Measurements from ENCODE around the gene TMEM86B. TPM values are rescaled to one million over a fixed set of nuclear protein-coding genes. Genes with fewer than 3 reads are reported as not detected.
"Not testable (repeated sequence)": the region's sequence is repeated elsewhere in the genome, so short reads cannot be mapped to it uniquely, and the experiment has no call there.

The TMEM86B gene
- total RNA-seq, 1 donor from 2014 or later, result 1.6 TPM

GRCh38 chr19:55223291-55224037 is 5.1 kb downstream of the TMEM86B start:
- DNase-seq (ENCODE audit: low spot score), result no peak

- DNase-seq (ENCODE audit: low spot score), result no peak
Observed at GRCh38 chr19:55220525-55220924, 8.0 kb downstream of the TMEM86B start.

DNA sequence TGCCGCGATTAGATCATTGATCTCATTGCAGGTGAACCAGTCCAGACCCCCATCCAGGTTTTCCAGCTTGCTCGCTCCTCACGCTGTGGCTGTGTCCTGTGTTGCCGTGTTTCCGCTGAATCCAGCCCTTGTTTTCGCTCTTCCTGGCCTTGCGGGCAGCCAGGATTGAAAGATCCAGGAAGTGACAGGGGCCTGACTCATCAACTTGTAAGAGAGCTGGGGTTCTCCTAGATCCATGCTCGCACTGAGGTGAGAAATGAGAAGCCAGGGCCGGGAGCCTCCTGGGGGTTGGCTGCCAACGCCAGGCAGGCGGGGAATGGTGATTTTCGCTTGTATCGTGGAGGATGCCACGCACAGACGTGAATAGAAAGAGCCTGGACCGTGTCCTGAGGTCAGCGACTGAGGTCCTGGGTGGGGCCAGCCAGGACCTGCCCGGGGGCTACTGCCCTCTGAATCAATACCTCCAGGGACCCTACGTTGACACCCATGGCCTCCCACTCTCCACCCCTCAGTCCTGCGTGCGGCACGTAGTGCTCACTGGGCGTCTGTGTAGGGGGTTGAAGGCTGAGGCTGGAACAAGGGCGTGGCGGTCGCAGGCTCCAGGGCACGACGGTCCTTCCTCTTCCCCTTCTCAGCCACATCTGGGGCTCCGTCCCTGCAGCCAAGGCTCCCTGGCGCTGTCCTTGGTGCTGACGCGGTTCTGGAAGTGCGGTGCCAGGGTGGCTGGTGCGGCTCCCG is 11.9 kb downstream of the TMEM86B start:
- DNase-seq (ENCODE audit: low spot score), result no peak

DNA sequence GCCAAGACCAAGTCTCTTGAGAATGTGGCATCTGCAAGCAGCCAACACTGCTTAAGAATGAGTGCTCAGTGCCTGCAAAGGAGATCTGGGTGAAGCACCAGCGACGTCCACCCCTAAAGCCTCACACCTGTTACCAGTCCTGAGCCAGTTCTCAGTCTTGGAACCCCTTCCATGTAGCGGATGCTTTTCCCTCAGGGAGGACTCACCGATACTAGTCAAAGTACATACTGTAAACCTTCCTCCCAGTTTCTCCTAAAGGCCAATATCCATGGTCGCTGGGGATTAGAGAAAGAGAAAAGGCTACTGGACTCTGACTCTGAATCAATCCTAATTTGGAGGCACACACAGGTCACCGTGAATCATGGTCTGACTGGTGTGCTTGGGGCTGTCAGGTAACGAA is 15.0 kb downstream of the TMEM86B start:
- DNase-seq (ENCODE audit: low spot score), result no peak

DNA sequence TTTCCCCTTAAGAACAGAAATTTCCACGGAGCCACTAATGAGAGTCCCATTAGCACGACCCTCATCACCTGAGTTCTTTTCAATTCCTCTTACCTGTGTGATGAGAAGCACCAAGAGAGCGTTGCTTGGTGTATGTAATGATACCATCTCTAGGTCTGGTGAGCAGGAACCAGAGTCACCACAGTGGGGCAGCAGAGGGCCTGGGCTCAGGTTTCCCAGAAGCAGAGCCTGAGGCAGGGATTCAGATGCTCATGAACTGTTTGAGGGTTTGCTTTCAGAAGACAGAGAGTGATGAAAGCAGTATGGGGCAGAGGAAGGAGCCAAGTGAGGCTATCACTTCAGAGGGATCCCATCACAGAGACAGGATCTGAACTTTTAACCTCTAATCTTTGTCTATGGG is 16.1 kb downstream of the TMEM86B start:
- no peak for DNase-seq (ENCODE audit: low spot score)

GRCh38 chr19:55209693-55210472 is 18.7 kb downstream of the TMEM86B start:
- DNase-seq (ENCODE audit: low spot score), result no peak

DNA sequence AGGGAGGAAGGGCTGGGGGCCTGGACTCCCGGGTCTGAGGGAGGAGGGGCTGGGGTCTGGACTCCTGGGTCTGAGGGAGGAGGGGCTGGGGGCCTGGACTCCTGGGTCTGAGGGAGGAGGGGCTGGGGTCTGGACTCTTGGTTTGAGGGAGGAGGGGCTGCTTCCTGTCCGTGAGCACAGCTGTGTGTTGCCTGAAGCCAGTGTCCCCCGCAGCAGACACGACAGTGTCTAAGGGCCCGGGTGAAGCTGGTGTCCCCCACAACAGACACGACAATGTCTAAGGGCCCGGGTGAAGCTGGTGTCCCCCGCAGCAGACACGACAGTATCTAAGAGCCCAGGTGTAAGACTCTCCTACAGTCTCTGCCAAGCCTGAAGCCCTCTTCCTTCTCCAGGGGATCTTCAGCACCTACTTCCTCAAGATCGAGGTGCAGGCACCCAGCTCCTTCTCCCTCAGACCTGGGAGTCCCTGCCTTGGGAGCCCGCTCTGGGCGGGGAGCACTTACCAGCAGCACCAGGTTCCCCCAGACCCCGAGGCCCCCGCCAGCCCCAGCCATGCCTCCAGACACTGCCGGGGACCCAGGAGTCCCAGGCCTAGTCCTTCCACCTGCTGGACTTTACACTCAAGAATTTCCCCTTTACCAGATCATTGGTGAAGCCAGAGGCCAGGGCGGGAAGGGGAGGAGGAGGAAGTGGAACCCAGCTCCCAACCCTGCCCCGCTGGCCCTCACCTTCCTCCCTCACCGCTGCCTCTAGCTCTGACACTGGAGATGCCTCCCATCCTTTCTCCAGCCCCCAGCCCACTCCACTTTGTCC is 19.5 kb downstream of the TMEM86B start, which contains the start of gene PTPRH:
Gene PTPRH (minus strand): TSS at position 622 of the 813 bp plus-strand sequence. CDS start 68 bp downstream, at position 554.
- DNase-seq (ENCODE audit: low spot score), result no peak

- peak; percentile 92 for DNase-seq (ENCODE audit: low spot score)
Observed at GRCh38 chr19:55206664-55207500, 21.7 kb downstream of the TMEM86B start.

- DNase-seq (ENCODE audit: low spot score), result not testable (repeated sequence)
Observed at GRCh38 chr19:55202199-55202598, 26.4 kb downstream of the TMEM86B start.

GRCh38 chr19:55199620-55200204 is 28.9 kb downstream of the TMEM86B start:
- DNase-seq (ENCODE audit: low spot score), result no peak

GRCh38 chr19:55198651-55199050 is 29.9 kb downstream of the TMEM86B start:
- DNase-seq (ENCODE audit: low spot score), result no peak

DNA sequence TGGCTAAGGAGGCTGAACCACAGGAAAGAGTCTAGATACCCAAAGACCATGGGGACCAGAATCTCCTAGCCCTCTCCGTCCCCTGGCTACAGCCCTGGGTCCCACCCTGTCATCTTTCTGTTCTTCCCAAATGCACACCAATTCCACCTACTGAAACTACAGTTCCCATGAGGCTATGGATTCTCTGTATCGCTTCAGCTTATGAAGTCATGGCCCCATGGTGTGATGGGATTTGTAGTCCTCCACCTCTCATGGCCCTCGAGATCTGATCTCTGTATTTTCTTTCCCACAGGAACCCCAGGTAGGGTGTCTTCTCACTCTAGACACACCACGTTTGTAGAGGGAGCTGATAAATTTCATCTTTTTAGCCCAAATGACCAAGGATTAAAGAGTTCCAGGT is 31.0 kb downstream of the TMEM86B start:
- DNase-seq (ENCODE audit: low spot score), result no peak

- no peak for DNase-seq (ENCODE audit: low spot score)
Observed at GRCh38 chr19:55196803-55197202, 31.8 kb downstream of the TMEM86B start.

- no peak for DNase-seq (ENCODE audit: low spot score)
Observed at GRCh38 chr19:55193481-55193880, 35.1 kb downstream of the TMEM86B start.

DNA sequence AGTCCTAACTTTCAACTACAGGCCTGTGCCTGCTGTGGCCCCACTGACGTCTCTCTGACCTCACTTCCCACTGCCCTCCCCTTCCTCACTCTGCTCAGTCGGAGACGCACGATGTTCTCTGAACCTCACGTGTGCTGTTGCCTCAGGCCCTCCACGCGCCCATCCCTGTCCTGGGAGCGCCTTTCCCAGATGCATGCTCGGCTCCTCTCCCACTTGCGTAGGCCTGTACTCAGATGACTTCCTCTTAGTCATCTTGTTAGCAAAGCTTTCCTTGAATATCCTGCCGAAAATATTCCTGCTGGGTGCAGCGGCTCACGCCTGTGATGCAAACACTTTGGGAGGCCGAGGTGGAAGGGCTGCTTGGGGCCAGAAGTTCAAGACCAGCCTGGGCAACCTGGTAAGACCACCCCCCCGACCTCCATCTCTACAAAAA is 39.1 kb downstream of the TMEM86B start:
- DNase-seq (ENCODE audit: low spot score), result no peak

DNA sequence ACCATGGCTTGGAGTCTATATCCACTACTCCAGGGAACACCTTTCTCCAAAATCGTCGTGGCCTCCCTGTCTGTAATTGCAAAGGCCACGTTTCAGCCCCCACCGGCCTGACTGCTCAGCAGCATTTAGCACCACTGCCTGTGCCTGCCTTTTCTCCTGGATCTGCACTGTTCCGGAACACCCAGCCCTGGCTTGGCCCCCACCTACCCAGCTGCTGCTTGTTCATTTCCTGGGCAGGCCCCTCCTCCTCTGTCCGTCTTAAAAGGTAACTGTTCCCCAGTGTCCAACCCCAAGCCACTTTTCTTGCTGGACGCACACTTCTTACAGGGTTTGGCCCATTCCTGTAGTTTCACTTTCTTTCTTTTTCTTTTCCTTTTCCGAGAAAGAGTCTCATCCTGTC is 39.9 kb downstream of the TMEM86B start:
- no peak for DNase-seq (ENCODE audit: low spot score)

DNA sequence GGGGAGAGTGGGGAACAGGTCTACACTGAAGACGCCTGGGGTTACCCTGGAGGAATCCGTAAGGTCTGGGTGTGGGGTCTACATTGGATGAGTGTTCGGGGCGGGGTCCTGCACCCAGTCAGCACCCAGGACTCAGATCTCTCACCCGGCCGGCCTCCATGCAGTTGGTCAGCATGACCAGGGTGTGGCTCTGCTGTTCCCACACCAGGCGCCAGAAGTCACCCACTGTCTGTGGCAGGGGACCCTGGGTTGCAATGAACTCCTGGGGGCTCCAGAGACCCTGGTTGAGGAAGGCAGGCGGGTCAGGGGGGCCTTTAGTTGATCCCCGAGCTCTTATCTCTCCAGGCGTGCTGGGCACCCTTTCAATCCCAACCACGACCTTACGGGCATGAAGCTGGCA is 42.5 kb downstream of the TMEM86B start:
- DNase-seq (ENCODE audit: low spot score), result no peak

DNA sequence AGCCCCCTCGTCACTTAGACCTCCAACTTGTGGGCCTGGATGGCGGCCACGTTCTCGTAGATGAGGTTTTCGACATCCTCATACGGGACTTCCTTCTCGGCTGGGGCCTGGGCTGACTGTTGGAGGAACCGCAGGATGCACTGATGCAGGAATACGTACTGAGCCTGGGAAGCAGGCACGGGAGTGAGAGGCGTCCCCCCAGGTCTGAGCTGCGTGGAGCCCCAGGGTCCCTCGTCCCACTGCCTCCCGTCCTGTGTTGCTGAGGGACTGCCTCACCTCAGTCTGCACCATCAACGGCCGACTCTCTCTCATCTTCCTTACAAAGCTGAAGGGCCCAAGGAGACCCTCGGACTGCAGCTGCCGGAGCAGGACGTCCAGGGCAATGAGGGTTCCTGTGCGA is 46.8 kb downstream of the TMEM86B start:
- no peak for DNase-seq (ENCODE audit: low spot score)

- no peak for DNase-seq (ENCODE audit: low spot score)
Observed at GRCh38 chr19:55179606-55180484, 48.7 kb downstream of the TMEM86B start, which contains the start of gene SYT5. SYT5 (minus strand) TSS chr19:55180289; CDS start chr19:55179041, 1,248 bp downstream.

All from mesenteric fat pad (tissue), 1 donor.